GM12878 (cell line): Measurements from ENCODE around the gene NUAK2. TPM values are rescaled to one million over a fixed set of nuclear protein-coding genes. Genes with fewer than 3 reads are reported as not detected.
A peak's percentile ranks its signal among the peaks of the same experiment; 100 is the strongest.

Source experiments
- BCL11A ChIP-seq: IDR thresholded peaks from 2 replicates; pipeline ENCODE4 v1.6.1; 2011; ENCODE audit warnings: low read depth, low read length
- CBX5 ChIP-seq: sonication (generic); IDR thresholded peaks from 2 replicates; pipeline ENCODE4 v1.6.1; 2016; ENCODE audit warnings: low read depth, moderate library complexity, mild to moderate bottlenecking, inconsistent platforms
- ETV6 ChIP-seq, 2 experiments: fragments of 450-650 bp in 1 of 2; IDR thresholded peaks in 1 of 2; conservative IDR thresholded peaks in 1 of 2; 2 replicates each; pipeline ENCODE4 v1.6.1; 2014; ENCODE audit warnings: antibody characterized with exemption in 1 of 2, borderline replicate concordance in 1 of 2, low read depth in 1 of 2, mild to moderate bottlenecking in 1 of 2, moderate library complexity in 1 of 2
- FOS ChIP-seq: IDR thresholded peaks from 3 replicates; pipeline ENCODE4 v1.6.1; 2011; ENCODE audit warnings: borderline replicate concordance; ENCODE audit not compliant: insufficient read length; ENCODE audit errors: extremely low read depth
- IRF4 ChIP-seq: IDR thresholded peaks from 2 replicates; pipeline ENCODE4 v1.6.1; 2011; ENCODE audit warnings: low read depth, low read length
- JUNB ChIP-seq: IDR thresholded peaks from 2 replicates; pipeline ENCODE4 v1.6.1; 2016; ENCODE audit warnings: antibody characterized with exemption, mild to moderate bottlenecking
- MEF2A ChIP-seq: IDR thresholded peaks from 2 replicates; pipeline ENCODE4 v1.6.1; 2011; ENCODE audit warnings: low read depth, mild to moderate bottlenecking, low read length, moderate library complexity; ENCODE audit not compliant: insufficient read depth
- MEF2B ChIP-seq: fragments of 450-650 bp; IDR thresholded peaks from 2 replicates; pipeline ENCODE4 v1.6.1; 2018; ENCODE audit warnings: mild to moderate bottlenecking, moderate library complexity; ENCODE audit not compliant: partially characterized antibody, poor library complexity, severe bottlenecking
- MXI1 ChIP-seq: fragments of 150-350 bp; IDR thresholded peaks from 2 replicates; pipeline ENCODE4 v1.6.1; 2011; ENCODE audit warnings: low read depth, mild to moderate bottlenecking, inconsistent platforms, low read length, improper control_type of control experiment
- PBX3 ChIP-seq: IDR thresholded peaks from 2 replicates; pipeline ENCODE4 v1.6.1; 2011; ENCODE audit warnings: mild to moderate bottlenecking, low read depth, low read length, moderate library complexity; ENCODE audit not compliant: insufficient replicate concordance
- PML ChIP-seq: IDR thresholded peaks from 2 replicates; pipeline ENCODE4 v1.6.1; 2012; ENCODE audit warnings: low read length, inconsistent platforms
- POU2F2 ChIP-seq: IDR thresholded peaks from 3 replicates; pipeline ENCODE4 v1.6.1; 2011; ENCODE audit warnings: low read depth, mild to moderate bottlenecking, low read length, borderline replicate concordance
- PRDM15 ChIP-seq: fragments of 450-650 bp; formaldehyde crosslinking; IDR thresholded peaks from 2 replicates; pipeline ENCODE4 v1.4.0; 2020; ENCODE audit warnings: mild to moderate bottlenecking, moderate library complexity
- SKIL ChIP-seq: fragments of 450-650 bp; IDR thresholded peaks from 2 replicates; pipeline ENCODE4 v1.6.1; 2017; ENCODE audit warnings: mild to moderate bottlenecking, low read depth, inconsistent platforms; ENCODE audit not compliant: poor library complexity, severe bottlenecking
- ZNF687 ChIP-seq: fragments of 450-650 bp; IDR thresholded peaks from 2 replicates; pipeline ENCODE4 v1.6.1; 2017; ENCODE audit warnings: mild to moderate bottlenecking, moderate library complexity
- polyA plus RNA-seq, 11 experiments: library from polyadenylated mRNA; depleted of rRNA in 4 of 11; unstranded in 6 of 11; stranded (reverse) in 5 of 11; fragments of >200 nt; fragmentation: Nextera tagmentation in 4 of 11; fragmentation: Illumina TruSeq in 1 of 11; extraction: Ambion mirVana in 4 of 11; extraction: Trizol in 1 of 11; gene quantifications; 1 replicate in 1 of 11; 2 replicates in 10 of 11; pipeline versions ENCODE4 v1.2.1 to v1.2.3, GENCODE V29; 2011 to 2016; ENCODE audit warnings: inconsistent platforms in 2 of 11, missing spikeins in 2 of 11, low read depth in 1 of 11
- total RNA-seq, 4 experiments: library from RNA; depleted of rRNA in 3 of 4; stranded (reverse); fragments of >200 nt in 3 of 4; fragmentation: Illumina TruSeq in 1 of 4; extraction: Trizol in 1 of 4; gene quantifications; 2 replicates each; pipeline versions ENCODE4 v1.2.1 to v1.2.3, GENCODE V29; 2013 to 2021

The NUAK2 gene
- total and polyA plus RNA-seq, 10 of the 15 experiments (the other 5 are each of a cell fraction or from before 2014, with no cell fraction given), result 0.27 to 3.0 (median 1.2) TPM

- TF ChIP-seq BCL11A (0 out of 2 replicates have a peak, but pooled peaks have one; percentile 33), PRDM15 (CRISPR knock-in tag) (no peak), MXI1 (peak; percentile 71), JUNB (no peak), POU2F2 (0 out of 3 replicates have a peak, but pooled peaks have one; percentile 10), PBX3 (no peak), SKIL (no peak), CBX5 (no peak), ETV6 (conservative IDR thresholded peaks at IDR 0.05 in 1 of 2, IDR thresholded peaks at IDR 0.05 in 1 of 2; ENCODE audit: borderline replicate concordance in 1 of 2, low read depth in 1 of 2) (0 out of 4 replicates have a peak, but pooled peaks of 1 of the 2 experiments have one; percentile 32), PML (no peak), MEF2A (peak; percentile 66; the same call in 1 of the 2 replicates), ZNF687 (peak; percentile 74), FOS (no peak), MEF2B (peak; percentile 18), IRF4 (peak; percentile 42; the same call in 1 of the 2 replicates)
These were observed 36.0 kb downstream of the NUAK2 start (continued) for GRCh38 chr1:205285381-205286101.
